ENCODE measurements around the gene FGD6. TPM values are rescaled to one million over a fixed set of nuclear protein-coding genes. Genes with fewer than 3 reads are reported as not detected.

FGD6 gene
- polyA plus RNA-seq, 1 donor (not counting 4 experiments of a cell fraction or from before 2014, with no cell fraction given): 54.2 TPM

- no peak for DNase-seq (ENCODE audit: low read depth, low spot score)
- dilution Hi-C loops (cut with MboI; ENCODE audit: extremely low pct_ligation_motif_present, low sequenced_read_pairs): no loop called here
- H3K36me3 ChIP-seq (ENCODE audit: control insufficient read depth in 2 of 2, extremely low read depth in 1 of 2, insufficient read depth in 2 of 2, low read length in 2 of 2): peaks cover 0 to 7% of the 10 kb centered on the region in 2 experiments
- no peak overlapping the region for H3K27ac ChIP-seq (ENCODE audit: control insufficient read depth, insufficient read depth, low read length)
- no peak overlapping the region for H3K4me2 ChIP-seq (ENCODE audit: control insufficient read depth, extremely low read depth, insufficient read depth, low read depth, low read length)
- H3K9ac ChIP-seq (ENCODE audit: control insufficient read depth, extremely low read depth, insufficient read depth, low read length): no peak overlapping the region
- H3K27me3 ChIP-seq (ENCODE audit: control insufficient read depth, extremely low read depth, insufficient read depth, low read length): no peaks in the 10 kb centered on the region
- H3K4me1 ChIP-seq (ENCODE audit: control insufficient read depth, extremely low read depth, insufficient read depth, low read length): no peaks in the 10 kb centered on the region
- no peak overlapping the region for H2AFZ ChIP-seq (ENCODE audit: control insufficient read depth, low read length)
- H3K79me2 ChIP-seq (ENCODE audit: control insufficient read depth, insufficient read depth, low read length): no peaks in the 10 kb centered on the region
- no peaks in the 10 kb centered on the region for H4K20me1 ChIP-seq (ENCODE audit: control insufficient read depth, extremely low read depth, insufficient read depth, low read length)
- H3K4me3 ChIP-seq (ENCODE audit: control insufficient read depth in 2 of 3, extremely low read depth in 1 of 3, insufficient read depth in 2 of 3, low read depth in 1 of 3, low read length in 3 of 3): no peak overlapping the region
- FAIRE-seq: no peak
- TF ChIP-seq EZH2 (IDR thresholded peaks at IDR 0.05; ENCODE audit: low read length) (no peak), CTCF (optimal IDR thresholded peaks at IDR 0.05 in 1 of 3, IDR thresholded peaks at IDR 0.05 in 1 of 3, conservative IDR thresholded peaks at IDR 0.05 in 1 of 3; ENCODE audit: extremely low read depth in 1 of 3, insufficient read depth in 2 of 3, low read length in 3 of 3) (no peak)
- no peaks in the 10 kb centered on the region for H3K9me3 ChIP-seq (ENCODE audit: control insufficient read depth, low read depth, low read length)
- H3K9me1 ChIP-seq (ENCODE audit: control insufficient read depth, extremely low read depth, insufficient read depth, low read length): no peaks in the 10 kb centered on the region
These were observed 182.5 kb downstream of the FGD6 start for GRCh38 chr12:95034750-95035149.

Other genes starting within 250 kb of the FGD6 start
- 151 to 215 TPM (median 152 TPM) in 3 replicates for gene NDUFA12, start 213.8 kb downstream of the FGD6 start, polyA plus RNA-seq
- gene NR2C1, start 143.8 kb downstream of the FGD6 start, polyA plus RNA-seq: 15.6 to 32.0 TPM (median 25.5 TPM) in 3 replicates
- 106 to 183 TPM (median 169 TPM) in 3 replicates for gene VEZT, start 340 bp upstream of the FGD6 start, polyA plus RNA-seq

All from keratinocyte (primary cell).